GM04503 (cell line): ENCODE data around the gene UTS2.

Experiments used
- DNase-seq: peaks from one replicate; pipeline ENCODE4 v3.0.0-alpha.2; 2012; ENCODE audit warnings: low read depth

UTS2 gene

GRCh38 chr1:7852804-7853683, at the start of gene UTS2:
TSS of gene UTS2 (minus strand) at chr1:7853065. CDS start at chr1:7853003, 62 bp downstream.
- no peak for DNase-seq

GRCh38 chr1:7899741-7900140, 46.9 kb upstream of the UTS2 start:
- DNase-seq = no peak

- DNase-seq = no peak
Observed at GRCh38 chr1:7898962-7899361, 46.1 kb upstream of the UTS2 start.

- DNase-seq = no peak
Observed at GRCh38 chr1:7896994-7897393, 44.1 kb upstream of the UTS2 start.

- peak; percentile 49 for DNase-seq
Observed at GRCh38 chr1:7893529-7894180, 40.8 kb upstream of the UTS2 start.

GRCh38 chr1:7891804-7892203, 38.9 kb upstream of the UTS2 start:
- DNase-seq = no peak

- DNase-seq = no peak
Observed at GRCh38 chr1:7890853-7891252, 38.0 kb upstream of the UTS2 start.

- no peak for DNase-seq
Observed at GRCh38 chr1:7888248-7889081, 35.6 kb upstream of the UTS2 start.

- no peak for DNase-seq
Observed at GRCh38 chr1:7886405-7886745, 33.5 kb upstream of the UTS2 start.

- no peak for DNase-seq
Observed at GRCh38 chr1:7885513-7886404, 32.9 kb upstream of the UTS2 start.

- no peak for DNase-seq
Observed at GRCh38 chr1:7884757-7885156, 31.9 kb upstream of the UTS2 start.

- DNase-seq = no peak
Observed at GRCh38 chr1:7879228-7879627, 26.4 kb upstream of the UTS2 start.

GRCh38 chr1:7878027-7878426, 25.2 kb upstream of the UTS2 start:
- no peak for DNase-seq

- no peak for DNase-seq
Observed at GRCh38 chr1:7873801-7874795, 21.2 kb upstream of the UTS2 start.

- no peak for DNase-seq
Observed at GRCh38 chr1:7871136-7871535, 18.3 kb upstream of the UTS2 start.

- no peak for DNase-seq
Observed at GRCh38 chr1:7869136-7869920, 16.5 kb upstream of the UTS2 start.

GRCh38 chr1:7868070-7868780, 15.4 kb upstream of the UTS2 start:
- no peak for DNase-seq

GRCh38 chr1:7865978-7866377, 13.1 kb upstream of the UTS2 start:
- DNase-seq = no peak

- DNase-seq = no peak
Observed at GRCh38 chr1:7863756-7864328, 11.0 kb upstream of the UTS2 start.
